Measurements from ENCODE around the gene SBNO1.

Gene SBNO1

GRCh38 chr12:123269896-123270213 lies 94.8 kb downstream of the SBNO1 start:
- H3K4me3 ChIP-seq (ENCODE audit: low read depth, low read length) = peak overlapping the region; percentile 85
- POLR2A ChIA-PET = interaction anchor here (1.0 to 2.7 kb wide), 4 partner anchors 12 to 96 kb away, joined by 3 to 11 read pairs (median 4); partner anchors contain the start of genes MPHOSPH9 and MTRFR
- CTCF ChIA-PET = interaction anchor here (1.0 to 1.7 kb wide), 6 partner anchors 9 to 227 kb away, joined by 3 to 6 read pairs (median 4); no protein-coding TSS in a partner anchor
- no peak for DNase-seq (ENCODE audit: low read depth, low spot score)
- TF ChIP-seq CTCF (IDR thresholded peaks at IDR 0.05; ENCODE audit: insufficient read depth, low read length, missing control alignments) = no peak

GRCh38 chr12:123269395-123269892 lies 95.2 kb downstream of the SBNO1 start:
- DNase-seq (ENCODE audit: low read depth, low spot score) = no peak
- ChIA-PET CTCF (interaction anchor here (1.0 to 1.7 kb wide), 6 partner anchors 8 to 226 kb away, joined by 3 to 6 read pairs (median 4); no protein-coding TSS in a partner anchor), POLR2A (interaction anchor here (0.8 to 2.7 kb wide), 4 partner anchors 11 to 96 kb away, joined by 3 to 11 read pairs (median 4); partner anchors contain the start of genes MPHOSPH9 and MTRFR)
- H3K4me3 ChIP-seq (ENCODE audit: low read depth, low read length) = peak overlapping the region; percentile 85
- peak; percentile 19 for TF ChIP-seq CTCF (IDR thresholded peaks at IDR 0.05; ENCODE audit: insufficient read depth, low read length, missing control alignments)

- DNase-seq (ENCODE audit: low read depth, low spot score) = no peak
- POLR2A ChIA-PET = interaction anchor here (0.8 to 2.7 kb wide), 3 partner anchors 11 to 96 kb away, joined by 4 to 11 read pairs (median 4); partner anchors contain the start of genes MPHOSPH9 and MTRFR
- TF ChIP-seq CTCF (IDR thresholded peaks at IDR 0.05; ENCODE audit: insufficient read depth, low read length, missing control alignments) = no peak
These were observed 95.8 kb downstream of the SBNO1 start for GRCh38 chr12:123268850-123269249.

GRCh38 chr12:123267991-123268843 lies 96.4 kb downstream of the SBNO1 start:
- no peak for TF ChIP-seq CTCF (IDR thresholded peaks at IDR 0.05; ENCODE audit: insufficient read depth, low read length, missing control alignments)
- POLR2A ChIA-PET = interaction anchor here (1.0 to 2.7 kb wide), 2 partner anchors 12 to 35 kb away, joined by 5 to 11 read pairs; partner anchors contain the start of genes MPHOSPH9 and MTRFR
- CTCF ChIA-PET = interaction anchor here (0.5 to 1.7 kb wide), 3 partner anchors 24 to 29 kb away, joined by 3 to 4 read pairs (median 3); no protein-coding TSS in a partner anchor
- DNase-seq (ENCODE audit: low read depth, low spot score) = no peak
- H3K4me3 ChIP-seq (ENCODE audit: low read depth, low read length) = 0 out of 2 replicates have a peak overlapping the region, but pooled peaks have one; percentile 4

More at GRCh38 chr12:123268850-123269249, 95.8 kb downstream of the SBNO1 start:
- CTCF ChIA-PET = interaction anchor here (0.5 to 1.7 kb wide), 4 partner anchors 24 to 226 kb away, joined by 3 to 6 read pairs (median 4); no protein-coding TSS in a partner anchor
- H3K4me3 ChIP-seq (ENCODE audit: low read depth, low read length) = peak overlapping the region; percentile 85

GRCh38 chr12:123267335-123267920 lies 97.2 kb downstream of the SBNO1 start:
- ChIA-PET POLR2A (interaction anchor here (1.0 to 2.7 kb wide), 2 partner anchors 11 to 35 kb away, joined by 5 to 11 read pairs; partner anchors contain the start of genes MPHOSPH9 and MTRFR), CTCF (interaction anchor here (1.2 to 1.7 kb wide), 3 partner anchors 25 to 29 kb away, joined by 3 to 4 read pairs (median 3); no protein-coding TSS in a partner anchor)
- no peak overlapping the region for H3K4me3 ChIP-seq (ENCODE audit: low read depth, low read length)
- DNase-seq (ENCODE audit: low read depth, low spot score) = no peak
- TF ChIP-seq CTCF (IDR thresholded peaks at IDR 0.05; ENCODE audit: insufficient read depth, low read length, missing control alignments) = no peak
